AG04450 (cell line): Measurements from ENCODE around the gene CASP14. TPM values are rescaled to one million over a fixed set of nuclear protein-coding genes. Genes with fewer than 3 reads are reported as not detected.

Experiments
- CTCF ChIA-PET: fragments of 300-600, 350-600 bp; formaldehyde crosslinking; extraction: SDS; loops from one replicate; lab custom pipeline; 2022; ENCODE audit warnings: antibody characterized with exemption, inconsistent platforms; lab: Charles Lee
- POLR2A ChIA-PET: fragments of 350-600 bp; formaldehyde crosslinking; extraction: SDS; loops from one replicate; lab custom pipeline; 2021; ENCODE audit warnings: antibody characterized with exemption, inconsistent platforms; lab: Yijun Ruan, JAX
- DNase-seq: peaks from one replicate; pipeline ENCODE4 v3.0.0-alpha.2; 2011; ENCODE audit warnings: low read depth, low spot score
- H3K27ac ChIP-seq: one replicate; pipeline ENCODE4 v1.5.1; 2012; ENCODE audit warnings: low read depth, low read length, control low read depth
- H3K27me3 ChIP-seq: one replicate; pipeline ENCODE4 v1.6.0; 2012; ENCODE audit warnings: low read length; ENCODE audit not compliant: control insufficient read depth, insufficient read depth
- H3K4me3 ChIP-seq: 2 replicates; pipeline ENCODE4 v1.5.1; 2011; ENCODE audit warnings: mild to moderate bottlenecking, low read depth, low read length, control low read depth
- H3K9me3 ChIP-seq: 2 replicates; pipeline ENCODE4 v1.5.1; 2012; ENCODE audit warnings: low read length; ENCODE audit not compliant: control insufficient read depth, insufficient read depth
- CTCF ChIP-seq: IDR thresholded peaks from 2 replicates; pipeline ENCODE4 v1.5.1; 2011; ENCODE audit warnings: low read depth, low read length, control low read depth, inconsistent platforms
- polyA plus RNA-seq: library from polyadenylated mRNA; depleted of rRNA; stranded (reverse); fragments of >200 nt; gene quantifications from 2 replicates; pipeline ENCODE4 v1.2.3, GENCODE V29; 2011

CASP14 gene
- polyA plus RNA-seq, 1 experiment, result not detected

GRCh38 chr19:15101479-15102082, 52.3 kb downstream of the CASP14 start:
- Histone ChIP-seq H3K9me3 (peaks cover 26% of the 10 kb centered on the region), H3K27me3 (peaks cover 5% of the 10 kb centered on the region), H3K4me3 (no peak overlapping the region), H3K27ac (no peak overlapping the region)
- ChIA-PET POLR2A (interaction anchor here (0.5 to 1.0 kb wide), 2 partner anchors 24 to 259 kb away, joined by 3 to 6 read pairs; a partner anchor contains a TSS), CTCF (interaction anchor here (0.5 to 3.2 kb wide), 23 partner anchors 9 to 1112 kb away, joined by 3 to 24 read pairs (median 4); partner anchors contain the start of gene AKAP8L)
- no peak for DNase-seq
- peak; percentile 67 for TF ChIP-seq CTCF

DNA sequence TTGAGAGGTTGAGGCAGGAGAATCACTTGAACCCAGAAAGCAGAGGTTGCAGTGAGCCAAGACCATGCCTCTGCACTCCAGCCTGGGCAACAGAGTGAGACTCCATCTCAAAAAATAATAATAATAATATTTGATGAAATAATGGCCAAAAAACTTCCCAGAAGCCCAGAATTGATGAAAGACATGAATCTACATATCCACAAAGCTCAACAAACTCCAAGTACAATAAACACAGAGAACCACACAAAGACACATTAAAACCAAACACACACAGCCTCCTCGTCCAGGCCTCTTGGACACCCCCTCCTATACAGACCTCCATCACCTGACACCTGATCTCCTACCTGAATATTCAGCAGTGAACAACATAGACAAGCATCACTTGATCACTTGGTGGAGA, 54.7 kb downstream of the CASP14 start:
- Histone ChIP-seq H3K27ac (no peak overlapping the region), H3K27me3 (peaks cover 5% of the 10 kb centered on the region), H3K9me3 (peaks cover 26% of the 10 kb centered on the region), H3K4me3 (no peak overlapping the region)
- ChIA-PET POLR2A (no interaction called here), CTCF (no interaction called here)
- no peak for TF ChIP-seq CTCF
- no peak for DNase-seq

GRCh38 chr19:15104411-15104810, 55.1 kb downstream of the CASP14 start:
- no peak for TF ChIP-seq CTCF
- Histone ChIP-seq H3K4me3 (no peak overlapping the region), H3K9me3 (peaks cover 26% of the 10 kb centered on the region), H3K27me3 (peaks cover 5% of the 10 kb centered on the region), H3K27ac (no peak overlapping the region)
- ChIA-PET POLR2A (no interaction called here), CTCF (no interaction called here)
- no peak for DNase-seq

DNA sequence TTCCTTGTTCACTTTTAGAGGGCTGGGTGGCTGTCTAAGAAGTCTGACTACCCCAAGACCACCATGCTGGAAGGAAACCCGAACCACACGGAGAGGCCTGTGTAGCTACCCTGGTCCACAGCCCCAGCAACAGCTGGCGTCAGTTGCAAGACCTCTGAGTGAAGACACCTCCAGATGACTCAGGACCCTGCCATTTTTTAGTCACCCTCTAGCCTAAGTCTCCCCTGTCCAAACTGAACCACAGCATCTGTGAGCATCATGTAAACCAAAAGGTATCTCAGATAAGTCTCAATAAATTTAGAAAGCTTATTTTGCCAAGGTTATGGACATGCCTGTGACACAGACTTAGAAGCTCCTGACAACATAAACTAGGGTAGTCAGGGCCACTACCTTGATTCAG, 55.8 kb downstream of the CASP14 start:
- CTCF ChIA-PET, result interaction anchor here (0.6 to 0.7 kb wide), 2 partner anchors 13 to 306 kb away, joined by 3 to 6 read pairs; no protein-coding TSS in a partner anchor
- H3K9me3 ChIP-seq, result peaks cover 26% of the 10 kb centered on the region
- no peak for DNase-seq
- H3K27me3 ChIP-seq, result peaks cover 1% of the 10 kb centered on the region
- H3K4me3 ChIP-seq, result no peak overlapping the region
- POLR2A ChIA-PET, result no interaction called here
- no peak overlapping the region for H3K27ac ChIP-seq
- TF ChIP-seq CTCF, result no peak
